Neural progenitor cell (in vitro differentiated cells): ENCODE results near the gene NKTR.

Experiments
- CTCF ChIP-seq: fragments of 200-600 bp; sonication (generic); IDR thresholded peaks from 2 replicates; pipeline ENCODE4 v1.5.1; 2017; ENCODE audit warnings: antibody characterized with exemption, mild to moderate bottlenecking
- EZH2 ChIP-seq: fragments of 200-600 bp; sonication (generic); IDR thresholded peaks from 2 replicates; pipeline ENCODE4 v1.6.1; 2017; ENCODE audit warnings: antibody characterized with exemption, mild to moderate bottlenecking, moderate library complexity

GRCh38 chr3:42697289-42698051 lies 97.0 kb downstream of the NKTR start:
- TF ChIP-seq EZH2 = no peak
- no peak for TF ChIP-seq CTCF
